Fibroblast of pulmonary artery (primary cell): ENCODE results near the gene ERBB4.

Experiments
- DNase-seq: peaks from one replicate; pipeline ENCODE4 v3.0.0-alpha.2; 2010; ENCODE audit warnings: low read depth
- H3K4me3 ChIP-seq: replicated peaks from 2 replicates; pipeline ENCODE4 v1.5.1; 2011; ENCODE audit warnings: low read depth, mild to moderate bottlenecking, control low read depth, low read length, moderate library complexity
- TF ChIP-seq, protein P1 (sequence below): IDR thresholded peaks from 2 replicates; pipeline ENCODE4 v1.5.1; 2011; ENCODE audit warnings: mild to moderate bottlenecking, control low read depth, low read length, inconsistent platforms; ENCODE audit errors: missing control alignments

The ERBB4 gene

DNA sequence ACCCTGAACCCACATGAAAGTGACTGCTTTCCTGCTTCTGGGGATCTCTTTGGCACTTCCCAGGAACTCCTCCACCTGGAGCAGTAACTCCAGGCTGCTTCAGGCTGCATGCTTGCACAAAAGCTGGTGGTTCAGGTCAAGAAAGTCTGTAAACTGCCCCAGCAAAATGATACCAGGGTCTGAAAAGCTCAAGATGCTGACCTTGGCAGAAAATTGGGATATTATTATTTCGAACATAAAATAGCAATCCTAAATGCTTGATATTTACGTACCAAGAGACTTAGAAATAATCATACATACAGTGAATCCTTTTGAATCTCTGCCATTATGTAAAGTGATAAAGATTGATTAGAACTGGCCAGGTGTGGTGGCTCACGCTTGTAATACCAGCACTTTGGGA, 674.3 kb downstream of the ERBB4 start:
- DNase-seq: no peak
- no peak overlapping the region for H3K4me3 ChIP-seq
- TF ChIP-seq, protein P1, sequence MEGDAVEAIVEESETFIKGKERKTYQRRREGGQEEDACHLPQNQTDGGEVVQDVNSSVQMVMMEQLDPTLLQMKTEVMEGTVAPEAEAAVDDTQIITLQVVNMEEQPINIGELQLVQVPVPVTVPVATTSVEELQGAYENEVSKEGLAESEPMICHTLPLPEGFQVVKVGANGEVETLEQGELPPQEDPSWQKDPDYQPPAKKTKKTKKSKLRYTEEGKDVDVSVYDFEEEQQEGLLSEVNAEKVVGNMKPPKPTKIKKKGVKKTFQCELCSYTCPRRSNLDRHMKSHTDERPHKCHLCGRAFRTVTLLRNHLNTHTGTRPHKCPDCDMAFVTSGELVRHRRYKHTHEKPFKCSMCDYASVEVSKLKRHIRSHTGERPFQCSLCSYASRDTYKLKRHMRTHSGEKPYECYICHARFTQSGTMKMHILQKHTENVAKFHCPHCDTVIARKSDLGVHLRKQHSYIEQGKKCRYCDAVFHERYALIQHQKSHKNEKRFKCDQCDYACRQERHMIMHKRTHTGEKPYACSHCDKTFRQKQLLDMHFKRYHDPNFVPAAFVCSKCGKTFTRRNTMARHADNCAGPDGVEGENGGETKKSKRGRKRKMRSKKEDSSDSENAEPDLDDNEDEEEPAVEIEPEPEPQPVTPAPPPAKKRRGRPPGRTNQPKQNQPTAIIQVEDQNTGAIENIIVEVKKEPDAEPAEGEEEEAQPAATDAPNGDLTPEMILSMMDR: no peak

DNA sequence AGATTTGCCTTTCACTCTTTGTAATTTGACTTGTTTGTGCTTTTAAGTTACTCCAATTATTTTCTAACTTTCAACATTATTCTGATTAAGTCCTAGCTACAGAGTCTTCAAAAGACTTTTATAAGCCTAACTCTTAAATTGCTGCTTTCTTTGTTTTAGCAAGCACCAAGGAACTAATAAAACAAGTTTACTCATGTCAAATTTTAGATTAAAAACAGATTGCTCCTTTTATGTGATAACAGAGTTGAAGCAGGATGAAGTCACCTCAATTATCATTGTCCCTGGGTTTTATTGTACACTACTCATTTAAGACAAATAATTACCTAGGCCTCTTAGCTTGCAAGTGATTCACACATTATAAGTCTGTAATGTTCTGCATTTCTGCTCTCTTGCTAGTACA, 678.4 kb downstream of the ERBB4 start:
- TF ChIP-seq, protein P1: no peak
- H3K4me3 ChIP-seq: no peak overlapping the region
- DNase-seq: no peak

DNA sequence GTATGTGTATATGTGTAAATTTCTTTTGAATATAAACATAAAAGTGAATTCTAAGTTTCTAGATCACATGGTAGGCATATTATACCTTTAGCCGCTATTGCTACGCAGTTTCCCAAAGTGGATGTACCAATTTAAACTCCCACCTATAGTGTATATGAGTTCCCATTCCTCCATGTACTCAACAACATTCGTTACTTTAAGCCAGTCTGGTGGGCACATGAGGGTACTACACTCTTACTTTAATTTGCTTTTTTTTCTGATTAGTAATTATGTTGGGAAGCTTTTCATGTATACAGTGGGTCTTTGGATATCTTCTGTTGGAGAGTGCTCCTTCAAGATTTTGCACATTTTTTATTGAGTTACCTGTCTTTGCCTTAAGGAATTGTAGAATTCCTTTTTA, 683.8 kb downstream of the ERBB4 start:
- no peak overlapping the region for H3K4me3 ChIP-seq
- TF ChIP-seq, protein P1: no peak
- DNase-seq: no peak

DNA sequence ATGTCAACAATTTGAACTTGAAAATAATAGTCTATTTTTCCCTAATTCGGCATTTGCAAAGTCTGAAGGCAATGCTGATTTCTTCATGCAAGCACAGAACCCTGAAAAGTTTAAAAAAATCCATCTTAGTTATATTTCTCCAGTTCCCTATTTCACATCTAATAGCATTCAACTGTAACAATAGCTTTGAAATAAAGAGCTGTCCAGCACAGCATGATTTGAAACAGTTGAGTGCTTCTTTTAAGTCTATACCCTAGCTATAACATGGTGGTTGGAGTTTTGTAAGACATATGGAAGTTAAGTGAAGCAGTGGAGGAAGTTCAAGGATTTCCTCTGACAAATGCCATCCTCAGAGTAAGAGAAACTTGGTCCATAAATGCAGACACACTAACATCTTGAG, 691.9 kb downstream of the ERBB4 start:
- TF ChIP-seq, protein P1: no peak
- no peak overlapping the region for H3K4me3 ChIP-seq
- DNase-seq: no peak

DNA sequence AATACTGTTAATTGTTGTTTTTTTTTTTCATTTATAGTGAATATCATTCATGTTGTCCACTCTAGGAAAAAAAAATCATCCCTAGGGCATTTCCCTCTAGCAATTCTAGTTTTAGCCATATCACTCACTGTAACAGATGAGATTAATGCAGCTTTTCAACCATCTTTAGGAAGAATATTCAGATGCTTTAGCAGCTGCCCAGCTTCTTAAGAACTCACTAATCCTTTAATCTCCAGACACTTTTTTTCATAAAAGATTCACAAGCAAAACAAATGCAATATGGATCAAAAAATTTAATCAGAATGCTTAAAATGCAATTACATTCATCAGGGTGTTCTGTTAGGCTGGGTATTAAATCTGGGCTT, 692.6 kb downstream of the ERBB4 start:
- TF ChIP-seq, protein P1: no peak
- no peak for DNase-seq
- no peak overlapping the region for H3K4me3 ChIP-seq

DNA sequence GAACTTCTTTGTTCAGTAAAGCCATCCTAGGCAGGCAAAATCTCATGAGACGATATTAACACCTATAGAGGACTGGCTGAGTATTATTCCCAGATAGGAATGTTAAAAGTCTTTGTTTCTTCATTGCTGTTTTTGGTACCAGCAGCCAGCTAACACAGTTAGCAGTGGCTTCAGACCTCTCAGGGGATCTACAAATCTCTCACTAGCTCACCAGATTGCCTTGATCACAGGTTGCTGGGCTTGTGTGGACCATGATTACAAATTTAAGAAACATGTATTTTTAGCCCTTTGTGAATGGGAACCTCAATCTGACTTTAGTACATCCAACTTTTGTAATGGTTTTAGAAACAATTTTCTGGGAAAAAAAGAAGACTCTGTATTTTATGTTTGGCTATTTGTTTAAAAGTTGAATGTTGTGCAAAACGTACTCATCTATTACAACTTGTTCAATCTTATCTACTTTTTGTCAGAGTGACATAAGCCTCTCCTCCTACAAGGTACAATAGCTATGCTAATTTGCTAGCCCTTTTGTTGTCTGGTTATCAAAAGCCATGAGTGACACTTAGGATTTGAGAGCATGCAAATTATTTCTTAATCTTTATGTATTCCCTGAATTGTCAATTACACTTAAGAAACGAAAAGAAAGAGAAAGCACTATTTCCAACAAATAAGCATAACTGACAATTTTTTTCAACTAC, 693.1 kb downstream of the ERBB4 start:
- TF ChIP-seq, protein P1: no peak
- H3K4me3 ChIP-seq: no peak overlapping the region
- DNase-seq: no peak

DNA sequence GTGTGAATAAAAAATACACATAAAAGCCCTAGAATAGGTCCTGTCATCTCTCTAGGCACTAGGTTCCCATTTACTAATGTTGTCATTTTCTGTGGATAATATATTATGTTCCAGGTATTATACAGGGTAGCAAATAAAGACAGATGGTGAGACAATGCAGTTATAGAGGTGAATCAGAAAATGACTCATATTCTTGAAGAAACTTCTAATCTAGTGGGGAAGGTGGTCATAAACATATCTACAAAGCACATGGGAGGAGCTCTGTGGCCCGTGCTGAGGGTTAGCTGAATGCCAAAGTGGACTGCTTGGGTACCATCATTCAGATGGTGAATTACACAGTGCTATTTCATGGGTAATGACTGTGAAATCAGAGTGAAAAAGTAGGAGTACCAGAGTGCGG, 700.9 kb downstream of the ERBB4 start:
- DNase-seq: no peak
- TF ChIP-seq, protein P1: no peak
- H3K4me3 ChIP-seq: no peak overlapping the region
